ENCODE data around the gene CBX7. TPM values are rescaled to one million over a fixed set of nuclear protein-coding genes. Genes with fewer than 3 reads are reported as not detected.

Gene CBX7
- total RNA-seq, 1 donor from 2014 or later = 2.3 TPM

DNA sequence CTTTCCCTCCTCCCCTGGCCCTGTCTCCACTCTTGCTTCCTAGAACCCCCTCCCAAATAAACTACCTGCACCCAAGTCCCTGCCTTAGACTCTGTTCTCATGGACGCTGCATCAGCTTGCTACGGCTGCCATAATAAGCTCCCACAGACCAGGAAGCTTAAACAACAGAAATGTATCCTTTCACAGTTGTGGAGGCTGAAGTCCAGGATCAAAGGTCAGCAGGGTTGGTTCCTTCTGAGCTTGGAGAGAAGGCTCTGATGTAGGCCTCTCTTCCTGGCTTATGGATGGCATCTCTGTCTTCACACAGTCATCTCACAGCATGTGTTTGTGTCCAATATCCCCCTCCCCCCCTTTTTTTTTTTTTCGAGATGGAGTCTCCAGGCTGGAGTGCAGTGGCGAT is 23.4 kb downstream of the CBX7 start:
- no peak for DNase-seq (ENCODE audit: low read depth, low spot score)
- H3K36me3 Mint-ChIP-seq (ENCODE audit: low read depth) = no peaks in the 10 kb centered on the region
- H3K27ac Mint-ChIP-seq (ENCODE audit: unreplicated experiment) = no peak overlapping the region
- H3K27me3 Mint-ChIP-seq (ENCODE audit: low read depth) = peaks cover 2% of the 10 kb centered on the region
- H3K4me3 Mint-ChIP-seq = no peak overlapping the region
- H3K9me3 Mint-ChIP-seq = no peaks in the 10 kb centered on the region
- peaks cover 41% of the 10 kb centered on the region for H3K4me1 Mint-ChIP-seq
- TF ChIP-seq, protein P1, sequence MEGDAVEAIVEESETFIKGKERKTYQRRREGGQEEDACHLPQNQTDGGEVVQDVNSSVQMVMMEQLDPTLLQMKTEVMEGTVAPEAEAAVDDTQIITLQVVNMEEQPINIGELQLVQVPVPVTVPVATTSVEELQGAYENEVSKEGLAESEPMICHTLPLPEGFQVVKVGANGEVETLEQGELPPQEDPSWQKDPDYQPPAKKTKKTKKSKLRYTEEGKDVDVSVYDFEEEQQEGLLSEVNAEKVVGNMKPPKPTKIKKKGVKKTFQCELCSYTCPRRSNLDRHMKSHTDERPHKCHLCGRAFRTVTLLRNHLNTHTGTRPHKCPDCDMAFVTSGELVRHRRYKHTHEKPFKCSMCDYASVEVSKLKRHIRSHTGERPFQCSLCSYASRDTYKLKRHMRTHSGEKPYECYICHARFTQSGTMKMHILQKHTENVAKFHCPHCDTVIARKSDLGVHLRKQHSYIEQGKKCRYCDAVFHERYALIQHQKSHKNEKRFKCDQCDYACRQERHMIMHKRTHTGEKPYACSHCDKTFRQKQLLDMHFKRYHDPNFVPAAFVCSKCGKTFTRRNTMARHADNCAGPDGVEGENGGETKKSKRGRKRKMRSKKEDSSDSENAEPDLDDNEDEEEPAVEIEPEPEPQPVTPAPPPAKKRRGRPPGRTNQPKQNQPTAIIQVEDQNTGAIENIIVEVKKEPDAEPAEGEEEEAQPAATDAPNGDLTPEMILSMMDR (conservative IDR thresholded peaks at IDR 0.05) = no peak

DNA sequence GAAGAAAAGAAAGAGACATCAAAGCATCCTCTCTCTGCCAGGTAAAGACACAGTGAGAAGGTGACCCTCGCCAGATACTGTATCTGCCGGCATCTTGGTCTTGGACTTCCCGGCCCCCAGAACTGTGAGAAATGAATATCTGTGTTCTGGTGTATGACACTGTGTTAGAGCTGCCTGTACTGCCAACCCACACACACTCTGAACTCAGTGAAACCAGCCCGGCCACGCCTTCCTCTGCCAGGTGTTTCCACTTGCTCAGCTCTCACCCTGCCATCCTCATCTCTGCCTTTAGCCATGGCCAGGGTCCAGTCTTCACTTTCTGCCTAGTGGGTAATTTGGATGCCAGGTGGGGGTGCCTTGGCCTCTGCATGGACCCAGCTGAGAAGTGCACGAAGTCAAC is 24.0 kb downstream of the CBX7 start:
- Mint-ChIP-seq H3K27ac (ENCODE audit: unreplicated experiment) (no peak overlapping the region), H3K27me3 (ENCODE audit: low read depth) (peaks cover 2% of the 10 kb centered on the region), H3K4me3 (no peak overlapping the region), H3K4me1 (peaks cover 44% of the 10 kb centered on the region), H3K9me3 (no peaks in the 10 kb centered on the region), H3K36me3 (ENCODE audit: low read depth) (no peaks in the 10 kb centered on the region)
- TF ChIP-seq, protein P1 (conservative IDR thresholded peaks at IDR 0.05) = no peak
- no peak for DNase-seq (ENCODE audit: low read depth, low spot score)

DNA sequence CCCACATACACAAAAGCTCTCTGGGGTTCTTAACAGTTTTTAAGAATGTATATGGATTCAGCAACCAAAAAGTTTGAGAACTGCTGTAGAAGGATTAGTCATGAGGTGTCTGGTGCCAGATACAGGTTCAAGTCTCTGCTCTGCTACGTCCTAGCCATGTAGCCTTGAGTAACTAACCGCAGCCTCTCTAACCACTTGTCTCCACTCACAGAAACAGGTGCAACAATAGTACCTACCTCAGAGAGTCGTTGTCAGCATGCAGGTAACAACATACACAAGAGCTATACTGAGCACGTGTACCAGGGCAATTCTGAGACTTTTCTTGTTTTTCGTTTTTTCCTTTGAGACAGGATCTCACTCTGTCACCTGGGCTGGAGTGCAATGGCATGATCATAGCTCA is 26.9 kb downstream of the CBX7 start:
- Mint-ChIP-seq H3K27me3 (ENCODE audit: low read depth) (no peaks in the 10 kb centered on the region), H3K27ac (ENCODE audit: unreplicated experiment) (no peak overlapping the region), H3K4me1 (peaks cover 31% of the 10 kb centered on the region), H3K9me3 (no peaks in the 10 kb centered on the region), H3K36me3 (ENCODE audit: low read depth) (no peaks in the 10 kb centered on the region), H3K4me3 (no peak overlapping the region)
- TF ChIP-seq, protein P1 (conservative IDR thresholded peaks at IDR 0.05) = no peak
- DNase-seq (ENCODE audit: low read depth, low spot score) = no peak

DNA sequence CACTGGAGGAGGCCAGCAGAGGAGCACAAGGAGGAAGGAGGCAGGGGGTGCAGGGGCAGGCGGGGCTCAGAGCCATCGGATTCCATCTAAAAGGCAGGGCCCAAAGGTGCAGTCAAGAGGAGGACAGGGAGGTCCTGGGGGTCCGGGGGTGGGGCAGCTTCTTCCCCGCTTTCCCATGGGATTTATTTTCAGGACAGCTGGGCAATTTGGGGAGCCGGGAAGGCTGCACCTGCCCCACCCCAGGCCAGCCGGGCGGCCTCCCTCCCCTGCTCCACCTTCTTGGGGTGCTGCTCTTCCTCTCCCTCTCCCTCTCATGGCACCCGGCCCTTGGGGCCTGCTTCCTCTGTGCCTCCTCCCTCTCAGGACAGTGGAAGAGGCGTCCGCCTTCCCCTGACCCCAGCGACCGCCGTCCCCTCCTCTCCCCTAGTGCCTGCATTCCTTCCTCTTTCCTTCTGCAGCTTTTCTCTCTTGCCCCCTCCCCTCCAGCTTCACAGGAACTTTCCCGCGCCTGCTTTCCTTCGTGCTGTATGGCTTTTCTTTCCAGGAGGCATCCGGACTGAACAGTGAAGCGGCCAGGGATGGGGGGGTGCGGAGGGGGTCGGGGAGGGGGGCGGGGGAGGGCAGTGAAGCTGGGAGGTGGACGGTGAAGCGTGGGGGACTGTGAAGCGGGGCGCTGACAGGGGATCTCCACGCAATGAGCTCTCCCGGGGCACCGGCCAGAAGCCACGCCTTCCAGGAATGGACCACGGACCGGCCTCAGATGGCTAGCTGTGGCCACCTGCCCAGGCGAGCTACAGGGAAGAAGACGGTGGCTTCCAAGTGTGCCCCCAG is 28.5 kb downstream of the CBX7 start:
- TF ChIP-seq, protein P1 (conservative IDR thresholded peaks at IDR 0.05) = no peak
- DNase-seq (ENCODE audit: low read depth, low spot score) = no peak
- Mint-ChIP-seq H3K9me3 (no peaks in the 10 kb centered on the region), H3K36me3 (ENCODE audit: low read depth) (no peaks in the 10 kb centered on the region), H3K4me1 (peaks cover 14% of the 10 kb centered on the region), H3K27ac (ENCODE audit: unreplicated experiment) (no peak overlapping the region), H3K4me3 (no peak overlapping the region), H3K27me3 (ENCODE audit: low read depth) (no peaks in the 10 kb centered on the region)

DNA sequence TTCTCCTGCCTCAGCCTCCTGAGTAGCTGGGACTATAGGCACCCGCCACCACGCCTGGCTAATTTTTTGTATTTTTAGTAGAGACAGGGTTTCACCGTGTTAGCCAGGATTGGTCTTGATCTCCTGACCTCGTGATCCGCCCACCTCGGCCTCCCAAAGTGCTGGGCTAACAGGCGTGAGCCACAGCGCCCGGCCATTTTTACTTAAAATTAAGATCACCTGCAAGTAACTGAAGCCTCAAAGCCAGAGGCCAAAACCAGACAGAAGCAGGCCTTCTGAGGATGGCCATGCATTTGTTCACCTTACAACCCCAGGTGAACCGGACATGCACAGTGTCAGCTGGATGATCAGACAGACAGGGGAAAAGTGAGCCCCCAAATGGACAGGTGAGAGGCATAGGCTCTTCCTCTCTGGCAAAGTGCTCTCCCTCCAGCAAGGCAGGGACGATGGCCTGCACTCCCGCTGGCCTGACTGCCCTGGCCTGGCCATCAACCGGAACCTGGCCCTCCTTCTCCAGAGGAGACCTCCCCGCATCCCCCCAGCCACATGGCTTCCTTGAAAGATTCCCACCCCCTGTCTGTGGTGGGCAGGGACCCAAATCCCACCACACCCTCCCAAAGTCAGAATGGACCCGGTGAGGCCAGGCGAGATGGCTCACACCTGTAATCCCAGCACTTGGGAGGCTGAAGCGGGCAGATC is 29.6 kb downstream of the CBX7 start:
- Mint-ChIP-seq H3K9me3 (no peaks in the 10 kb centered on the region), H3K4me1 (peaks cover 12% of the 10 kb centered on the region), H3K36me3 (ENCODE audit: low read depth) (no peaks in the 10 kb centered on the region), H3K27me3 (ENCODE audit: low read depth) (peaks cover under 1% of the 10 kb centered on the region), H3K27ac (ENCODE audit: unreplicated experiment) (no peak overlapping the region), H3K4me3 (no peak overlapping the region)
- DNase-seq (ENCODE audit: low read depth, low spot score) = no peak
- TF ChIP-seq, protein P1 (conservative IDR thresholded peaks at IDR 0.05) = no peak
